Activated naive CD4-positive, alpha-beta T cell treated with anti-CD3 and anti-CD28 coated beads for 36 hours (primary cell): ENCODE results near the gene VPREB1. TPM values are rescaled to one million over a fixed set of nuclear protein-coding genes. Genes with fewer than 3 reads are reported as not detected.
"Not testable (repeated sequence)": the region's sequence is repeated elsewhere in the genome, so short reads cannot be mapped to it uniquely, and the experiment has no call there.

ENCODE experiments used
- CTCF ChIA-PET: fragments of 350-600 bp; sonication (Branson Sonifier 250); formaldehyde crosslinking; loops from one replicate; lab custom pipeline; 2021; ENCODE audit warnings: antibody characterized with exemption; lab: Charles Lee
- DNase-seq: peaks from one replicate; pipeline ENCODE4 v3.0.0-alpha.2; 2020
- H3K27ac Mint-ChIP-seq: one replicate; pipeline ENCODE4 v1.8.0; 2021; ENCODE audit warnings: mild to moderate bottlenecking, mixed read lengths
- H3K27me3 Mint-ChIP-seq: one replicate; pipeline ENCODE4 v1.8.0; 2021; ENCODE audit warnings: low read depth, mixed read lengths
- H3K36me3 Mint-ChIP-seq: one replicate; pipeline ENCODE4 v1.8.0; 2021; ENCODE audit warnings: low read depth, mixed read lengths
- H3K4me1 Mint-ChIP-seq: one replicate; pipeline ENCODE4 v1.8.0; 2021; ENCODE audit warnings: low read depth, mixed read lengths
- H3K4me3 Mint-ChIP-seq: one replicate; pipeline ENCODE4 v1.8.0; 2021; ENCODE audit warnings: mild to moderate bottlenecking, moderate library complexity, mixed read lengths
- H3K9me3 Mint-ChIP-seq: one replicate; pipeline ENCODE4 v1.8.0; 2021; ENCODE audit warnings: mixed read lengths
- intact Hi-C: fragments of 100-400 bp; cut with micrococcal nuclease; formaldehyde crosslinking; loops from one replicate; pipeline ENCODE4 v1.15.1; 2023
- total RNA-seq, 2 experiments: library from RNA; stranded (reverse); gene quantifications; one replicate each; pipeline ENCODE4 v1.2.3, GENCODE V29; 2021

The VPREB1 gene
- total RNA-seq, 2 experiments from 2014 or later, result not detected

GRCh38 chr22:22291129-22291806, 46.7 kb downstream of the VPREB1 start:
- intact Hi-C loops, H3K36me3 Mint-ChIP-seq, H3K4me3 Mint-ChIP-seq, H3K27ac Mint-ChIP-seq, H3K4me1 Mint-ChIP-seq, DNase-seq, H3K9me3 Mint-ChIP-seq, CTCF ChIA-PET, H3K27me3 Mint-ChIP-seq: not testable (repeated sequence)

GRCh38 chr22:22292656-22293055, 48.1 kb downstream of the VPREB1 start:
- H3K27ac Mint-ChIP-seq, CTCF ChIA-PET, H3K9me3 Mint-ChIP-seq, H3K27me3 Mint-ChIP-seq, H3K36me3 Mint-ChIP-seq, H3K4me3 Mint-ChIP-seq, intact Hi-C loops, H3K4me1 Mint-ChIP-seq, DNase-seq: not testable (repeated sequence)

- H3K27ac Mint-ChIP-seq, DNase-seq, H3K36me3 Mint-ChIP-seq, H3K4me1 Mint-ChIP-seq, intact Hi-C loops, H3K9me3 Mint-ChIP-seq, CTCF ChIA-PET, H3K4me3 Mint-ChIP-seq, H3K27me3 Mint-ChIP-seq: not testable (repeated sequence)
Measured at GRCh38 chr22:22293436-22293835, 48.9 kb downstream of the VPREB1 start.

- intact Hi-C loops, DNase-seq, H3K9me3 Mint-ChIP-seq, H3K4me3 Mint-ChIP-seq, CTCF ChIA-PET, H3K27me3 Mint-ChIP-seq, H3K36me3 Mint-ChIP-seq: not testable (repeated sequence)
- H3K4me1 Mint-ChIP-seq, result peaks cover 10% of the 10 kb centered on the region
- peak overlapping the region; percentile 65 for H3K27ac Mint-ChIP-seq
Measured at GRCh38 chr22:22294641-22295040, 50.1 kb downstream of the VPREB1 start.
